Measurements from ENCODE around the gene NHERF1.

Gene NHERF1

GRCh38 chr17:74790161-74791058, 42.0 kb downstream of the NHERF1 start:
- DNase-seq: no peak

- no peak for DNase-seq
These were observed 44.2 kb downstream of the NHERF1 start for GRCh38 chr17:74792586-74793105.

GRCh38 chr17:74795327-74796020, 47.0 kb downstream of the NHERF1 start:
- no peak for DNase-seq

DNA sequence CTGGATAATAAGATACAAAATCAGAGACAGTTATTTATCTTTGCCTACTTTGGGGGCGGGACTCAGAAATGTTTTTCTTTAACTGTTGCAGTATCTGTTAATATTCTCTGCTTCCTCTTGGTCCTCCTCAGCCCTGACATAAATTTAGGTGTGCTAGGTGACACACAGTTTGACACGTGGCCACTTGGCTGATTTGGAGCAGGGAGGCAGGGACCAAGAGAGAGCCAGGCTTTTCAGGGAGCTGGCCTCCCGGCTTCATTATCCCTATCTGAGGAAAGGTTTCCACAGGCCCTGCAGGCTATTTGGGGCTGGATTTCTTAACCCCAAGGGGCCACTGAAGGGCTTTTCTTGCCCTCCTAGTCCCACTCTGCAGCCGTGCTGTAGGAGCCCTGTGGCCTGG, 47.8 kb downstream of the NHERF1 start:
- no peak for DNase-seq

- DNase-seq: no peak
These were observed 48.4 kb downstream of the NHERF1 start for GRCh38 chr17:74796866-74797265.

DNA sequence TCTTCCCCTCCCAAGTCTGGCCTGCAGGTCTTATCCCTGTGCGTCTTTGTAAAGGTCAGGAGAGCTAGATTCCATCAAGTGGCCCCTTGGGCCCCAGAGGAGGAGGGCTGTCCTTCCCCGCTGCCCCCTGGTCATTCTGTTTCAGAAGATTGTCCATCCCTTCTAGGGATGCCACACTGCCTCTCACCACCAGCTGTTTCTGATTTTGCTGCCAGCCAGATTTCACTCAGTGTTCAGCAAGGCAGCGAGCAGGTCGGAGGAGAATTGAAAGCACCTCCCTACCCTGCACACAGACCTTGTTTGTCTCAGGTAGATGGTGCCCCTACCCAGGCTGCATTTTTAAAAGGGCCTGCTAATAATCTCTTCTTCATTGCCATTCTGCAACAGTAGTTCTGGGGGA, 49.4 kb downstream of the NHERF1 start:
- DNase-seq: no peak

DNA sequence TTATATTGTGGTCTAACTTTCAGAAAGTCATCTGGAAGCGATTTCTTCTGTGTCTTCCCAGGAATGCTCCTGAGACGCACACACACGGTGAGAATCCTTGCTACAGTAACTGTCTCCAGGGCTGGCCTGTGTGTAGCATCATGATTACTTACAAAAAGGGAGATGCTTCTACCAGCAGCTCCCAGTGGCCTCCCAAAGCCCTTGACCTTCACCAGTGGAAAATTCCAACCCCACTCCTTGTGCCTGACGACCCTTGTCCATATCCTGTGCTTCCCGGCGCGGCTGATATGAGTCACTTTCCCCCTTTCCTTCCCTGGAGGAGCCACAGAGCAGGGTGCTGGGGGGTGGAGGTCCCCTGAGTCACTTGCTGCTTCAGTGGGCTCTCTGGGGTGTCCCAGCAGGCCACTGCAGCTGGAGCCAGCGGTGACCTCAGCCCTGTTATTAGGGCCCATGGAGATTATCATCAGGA, 49.8 kb downstream of the NHERF1 start:
- DNase-seq: no peak

GRCh38 chr17:74799097-74799496, 50.7 kb downstream of the NHERF1 start:
- no peak for DNase-seq

GRCh38 chr17:74800531-74800930, 52.1 kb downstream of the NHERF1 start:
- DNase-seq: no peak

- no peak for DNase-seq
These were observed 53.5 kb downstream of the NHERF1 start for GRCh38 chr17:74801896-74802295.

- DNase-seq: no peak
These were observed 55.0 kb downstream of the NHERF1 start for GRCh38 chr17:74803388-74803930.

- DNase-seq: no peak
These were observed 55.5 kb downstream of the NHERF1 start for GRCh38 chr17:74803971-74804370.

GRCh38 chr17:74804683-74805082, 56.3 kb downstream of the NHERF1 start:
- DNase-seq: no peak

DNA sequence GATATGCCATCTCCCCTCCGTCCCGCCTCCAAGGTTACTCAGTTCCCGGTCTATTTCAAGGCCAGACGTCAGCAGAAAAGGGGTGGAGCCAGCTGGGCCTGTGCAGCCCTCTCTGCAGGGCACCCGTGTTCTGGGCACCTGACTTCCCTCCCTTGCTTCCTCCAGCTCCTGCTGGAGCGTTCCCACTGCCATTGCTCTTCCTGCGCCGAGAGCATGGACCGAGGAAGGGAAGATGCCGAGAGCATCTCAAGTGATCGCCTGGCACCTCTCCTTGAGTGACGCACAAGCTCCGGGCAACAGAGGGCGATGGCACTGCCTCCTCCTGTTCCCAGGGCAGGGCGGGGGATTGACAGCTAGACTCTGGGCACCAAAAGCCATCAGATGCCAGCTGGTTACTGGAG, 57.2 kb downstream of the NHERF1 start:
- DNase-seq: no peak

DNA sequence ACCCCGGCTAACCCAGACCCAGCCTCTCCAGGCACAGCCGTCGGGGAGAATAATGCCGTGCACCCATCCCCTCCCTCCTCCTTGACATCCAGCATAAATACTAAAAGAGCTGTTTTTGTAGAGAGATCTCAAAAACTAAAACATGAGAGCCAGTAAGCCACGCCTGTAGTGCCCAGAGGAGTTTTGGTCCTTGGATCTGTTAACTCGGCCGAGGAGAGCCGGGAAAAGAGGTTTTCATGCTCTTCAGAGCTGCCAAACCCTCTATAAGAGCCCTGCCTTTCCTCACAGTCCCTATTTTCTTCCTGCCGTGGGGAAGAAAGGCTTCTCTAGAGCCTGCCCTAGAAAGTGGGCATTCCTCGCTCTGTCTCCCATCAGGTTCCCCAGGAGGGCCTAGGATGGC, 57.9 kb downstream of the NHERF1 start:
- DNase-seq: no peak

GRCh38 chr17:74807441-74807840, 59.0 kb downstream of the NHERF1 start:
- DNase-seq: no peak

GRCh38 chr17:74807925-74808324, 59.5 kb downstream of the NHERF1 start:
- DNase-seq: no peak

- no peak for DNase-seq
These were observed 60.4 kb downstream of the NHERF1 start for GRCh38 chr17:74808714-74809430.

- DNase-seq: no peak
These were observed 62.5 kb downstream of the NHERF1 start for GRCh38 chr17:74810699-74811485.

GRCh38 chr17:74812109-74813009, 63.9 kb downstream of the NHERF1 start:
- DNase-seq: no peak

GRCh38 chr17:74814453-74814852, 66.0 kb downstream of the NHERF1 start:
- no peak for DNase-seq
